IPS DF 4.7 (cell line): ENCODE data around the gene PRKAG2.

ENCODE experiments used
- DNase-seq: peaks from one replicate; pipeline ENCODE4 v3.0.0-alpha.2; 2013; ENCODE audit warnings: low spot score; ENCODE audit errors: extremely low read depth

PRKAG2 gene

DNA sequence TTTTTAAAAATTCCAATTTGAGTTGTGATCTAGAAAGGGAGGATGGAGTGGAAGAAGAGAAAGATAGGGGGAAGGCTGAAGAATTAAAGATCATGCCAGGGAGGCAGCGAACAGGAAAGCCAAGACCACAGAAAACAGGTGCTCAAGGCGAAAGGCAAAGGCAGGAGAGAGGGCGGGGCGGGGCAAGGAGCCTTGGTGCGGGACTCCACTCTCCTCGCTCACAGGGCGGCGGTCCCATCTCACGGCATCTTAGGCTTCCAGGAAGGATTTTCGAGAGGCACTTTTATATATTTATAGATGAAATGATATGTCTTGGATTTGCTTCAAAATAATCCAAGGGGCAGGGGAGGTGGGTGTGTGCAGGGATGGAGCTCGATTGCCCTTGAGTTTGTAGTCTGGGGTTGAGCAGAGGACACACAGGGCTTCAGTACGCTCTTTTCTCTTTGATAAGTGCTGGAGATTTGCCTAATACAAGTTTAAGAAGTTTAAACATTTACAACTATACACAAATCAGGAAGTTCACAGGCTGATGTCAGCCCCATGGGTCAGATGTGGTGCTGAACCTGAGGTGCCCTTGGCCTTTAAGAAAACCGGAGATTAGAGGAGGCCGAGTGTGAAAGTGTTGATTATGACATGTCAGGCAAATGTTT is 161.1 kb downstream of the PRKAG2 start:
- no peak for DNase-seq

DNA sequence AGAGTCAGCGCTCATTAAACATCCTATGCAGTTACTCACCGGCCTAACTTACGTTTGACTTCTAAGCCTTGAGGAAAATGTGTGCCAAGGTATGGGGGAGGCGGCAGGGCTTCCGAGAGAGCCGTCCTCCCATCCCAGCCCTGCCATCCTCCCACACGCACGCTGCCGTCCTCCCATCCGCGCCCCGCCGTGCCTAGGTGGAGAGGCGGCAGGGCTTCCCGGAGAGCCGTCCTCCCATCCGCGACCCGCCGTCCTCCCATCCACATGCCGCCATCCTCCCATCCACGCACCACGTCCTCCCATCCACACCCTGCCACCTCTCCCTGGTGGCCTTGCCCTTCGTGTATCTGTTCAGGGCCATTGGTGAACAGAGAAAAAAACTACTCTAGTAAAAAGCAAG is 162.7 kb downstream of the PRKAG2 start:
- no peak for DNase-seq

DNA sequence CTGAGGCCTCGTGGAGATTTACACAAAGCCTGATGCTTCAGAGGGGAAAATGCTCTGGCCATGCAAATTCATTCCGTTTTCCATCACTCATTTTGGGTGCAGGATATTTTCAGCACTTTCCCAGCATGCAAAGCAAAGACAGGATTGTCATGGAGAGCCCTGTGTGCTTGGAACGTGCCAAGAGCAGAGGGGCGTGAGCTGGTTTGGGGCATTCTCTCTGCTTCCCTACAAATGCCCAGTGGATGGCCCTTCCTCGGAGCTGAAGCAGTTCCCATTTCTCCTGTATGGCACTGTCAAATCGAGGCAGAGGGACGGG is 164.1 kb downstream of the PRKAG2 start:
- DNase-seq = no peak

DNA sequence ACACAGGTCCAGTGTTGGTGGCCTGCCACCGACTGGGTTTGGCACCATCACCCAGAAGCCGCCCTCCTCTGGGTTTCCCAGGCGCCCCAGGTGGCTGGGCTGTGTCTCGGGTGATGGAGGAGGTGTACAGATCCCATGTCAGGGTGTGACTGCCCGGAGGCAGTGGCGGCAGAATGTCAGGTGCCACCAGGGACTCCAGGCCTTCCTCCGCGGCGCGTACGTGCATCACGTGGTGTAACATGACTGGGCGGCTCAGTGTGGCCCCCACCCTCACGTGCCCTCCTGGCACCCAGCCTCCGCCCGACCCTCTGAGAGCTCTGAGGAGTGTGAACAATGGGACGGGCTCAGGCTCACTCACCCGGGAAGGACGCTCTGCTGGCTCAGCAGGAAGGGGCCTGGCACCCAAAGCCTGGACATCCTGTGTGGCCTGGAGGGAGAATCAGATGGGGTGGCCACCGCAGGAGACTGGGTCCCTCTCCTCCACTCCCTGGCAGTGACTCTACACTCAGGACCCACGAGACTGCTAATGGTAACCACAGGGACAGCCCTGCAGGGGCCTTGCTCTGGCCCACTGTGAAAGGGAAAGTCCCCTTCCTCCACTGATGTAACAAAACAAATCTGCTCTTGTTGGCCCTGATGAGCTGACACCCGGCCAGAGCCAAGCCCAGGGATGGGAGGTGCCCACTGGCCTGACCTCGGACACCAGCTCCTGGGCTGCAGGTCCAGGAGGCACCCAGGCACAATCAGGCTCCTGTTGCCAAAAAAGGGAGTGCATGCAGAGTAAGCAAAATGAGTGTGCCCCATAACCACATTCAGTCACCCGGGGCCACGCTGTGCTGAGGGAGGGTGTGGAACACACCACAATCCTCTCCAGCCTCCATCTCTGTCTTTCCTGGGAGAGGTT is 164.8 kb downstream of the PRKAG2 start:
- DNase-seq = no peak

DNA sequence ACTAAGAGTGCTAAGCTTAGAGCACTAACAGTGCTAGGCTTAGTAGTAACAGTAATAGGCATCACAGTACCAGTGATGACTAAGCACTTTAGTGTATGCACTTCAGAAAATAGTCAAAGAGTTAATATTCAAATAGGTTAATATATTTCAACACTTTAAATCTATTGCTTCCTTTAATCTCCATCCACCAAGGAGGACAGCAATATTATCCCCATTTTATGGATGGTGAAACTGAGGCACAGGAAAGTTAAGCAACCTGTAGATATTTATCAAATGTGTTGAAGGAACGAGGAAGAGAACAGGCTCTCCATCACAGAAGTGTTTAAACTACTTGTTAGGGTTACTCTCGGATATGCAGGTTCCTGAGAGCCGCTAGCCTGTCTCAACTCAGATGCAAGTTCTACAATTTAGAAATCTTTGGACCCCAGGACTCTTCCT is 165.5 kb downstream of the PRKAG2 start:
- DNase-seq = no peak

DNA sequence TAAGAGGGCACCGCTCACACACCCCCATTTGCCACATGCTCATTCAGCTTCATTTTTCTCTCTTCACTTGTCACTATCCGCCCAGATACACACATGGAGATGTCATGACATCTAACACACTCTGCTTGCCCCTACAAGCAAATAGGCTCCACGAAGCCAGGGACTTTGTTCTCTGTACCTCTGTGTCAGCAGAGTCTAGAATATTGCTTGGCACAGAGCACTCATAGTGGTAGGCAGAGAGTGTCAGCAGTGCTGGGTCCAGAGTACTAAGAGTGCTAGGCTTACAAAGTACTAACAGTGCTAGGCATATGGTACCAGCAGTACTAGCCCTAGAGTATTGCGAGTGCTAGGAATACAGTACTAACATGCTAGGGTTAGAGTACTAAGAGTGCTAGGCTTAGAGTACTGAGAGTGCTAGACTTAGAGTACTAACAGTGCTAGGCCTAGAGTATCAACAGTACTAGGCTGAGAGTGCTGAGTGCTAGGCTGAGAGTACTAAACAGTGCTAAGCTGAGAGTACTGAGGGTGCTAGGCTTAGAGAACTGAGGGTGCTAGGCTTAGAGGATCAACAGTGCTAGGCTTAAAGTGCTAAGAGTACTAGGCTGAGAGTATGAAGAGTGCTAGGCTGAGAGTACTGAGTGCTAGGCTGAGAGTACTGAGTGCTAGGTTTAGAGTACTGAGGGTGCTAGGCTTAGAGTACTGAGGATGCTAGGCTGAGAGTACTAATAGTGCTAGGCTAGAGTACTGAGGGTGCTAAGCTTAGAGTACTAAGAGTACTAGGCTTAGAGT is 166.1 kb downstream of the PRKAG2 start:
- no peak for DNase-seq

DNA sequence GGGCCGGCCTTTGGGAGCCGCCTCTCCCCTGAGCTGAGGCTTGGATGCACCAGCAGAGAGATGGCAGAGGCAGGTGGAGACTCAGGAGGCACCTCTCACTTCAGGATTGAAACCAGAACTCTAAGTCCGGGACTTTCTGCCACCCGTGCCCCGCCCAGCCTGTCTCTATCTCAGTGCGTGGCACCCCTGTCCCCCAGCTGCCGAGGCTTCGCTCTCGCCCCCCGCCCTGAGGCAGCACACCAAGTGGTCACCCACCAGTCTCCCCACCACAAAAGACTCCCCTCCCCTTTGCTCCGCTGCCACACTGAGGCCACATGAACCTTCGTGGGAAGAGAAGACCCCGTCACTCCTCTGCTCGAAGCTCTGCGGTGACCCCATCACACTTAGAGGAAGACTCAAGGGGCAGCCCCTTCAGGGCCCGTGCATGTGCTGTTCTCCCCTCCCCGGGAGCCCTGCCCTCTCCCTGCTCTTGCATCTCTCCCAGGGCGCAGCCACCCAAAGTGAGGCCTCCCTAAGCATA is 166.7 kb downstream of the PRKAG2 start:
- DNase-seq = no peak

DNA sequence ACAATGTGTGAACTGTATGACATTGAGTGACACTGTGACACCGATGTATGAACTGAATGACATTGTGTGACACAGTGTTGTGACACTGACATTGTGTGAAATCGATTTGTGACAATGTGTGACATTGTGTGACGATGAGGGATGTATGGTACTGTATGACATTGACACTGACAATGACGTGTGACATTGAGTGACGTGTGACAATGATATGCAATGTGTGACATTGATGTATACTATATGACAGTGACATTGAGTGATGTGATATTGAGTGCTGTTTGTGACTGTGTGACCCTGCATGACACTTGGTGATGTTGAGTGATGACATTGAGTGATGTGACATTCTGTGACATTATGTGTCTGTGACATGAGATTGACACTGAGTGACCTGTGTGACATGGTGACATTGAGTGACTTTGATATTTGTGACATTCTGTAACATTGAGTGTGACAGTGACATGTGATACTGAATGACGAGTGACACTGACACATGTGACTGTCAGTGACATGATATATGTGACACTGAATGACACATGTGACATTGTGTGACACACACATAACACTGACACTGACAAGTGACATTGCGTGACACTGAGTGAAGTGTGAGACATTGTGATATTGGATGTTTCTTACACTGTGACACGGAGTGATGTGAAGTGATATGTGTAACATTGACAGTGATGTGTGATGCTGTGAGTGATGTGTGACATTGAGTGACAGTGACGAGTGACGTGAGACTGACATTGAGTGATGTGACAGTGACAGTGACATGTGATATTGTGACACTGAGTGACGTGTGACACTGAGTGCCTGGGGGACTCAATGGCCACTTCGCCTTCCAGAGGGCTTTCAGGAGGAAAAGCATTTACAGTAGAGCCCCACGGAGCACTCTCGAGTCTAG is 167.5 kb downstream of the PRKAG2 start:
- no peak for DNase-seq

DNA sequence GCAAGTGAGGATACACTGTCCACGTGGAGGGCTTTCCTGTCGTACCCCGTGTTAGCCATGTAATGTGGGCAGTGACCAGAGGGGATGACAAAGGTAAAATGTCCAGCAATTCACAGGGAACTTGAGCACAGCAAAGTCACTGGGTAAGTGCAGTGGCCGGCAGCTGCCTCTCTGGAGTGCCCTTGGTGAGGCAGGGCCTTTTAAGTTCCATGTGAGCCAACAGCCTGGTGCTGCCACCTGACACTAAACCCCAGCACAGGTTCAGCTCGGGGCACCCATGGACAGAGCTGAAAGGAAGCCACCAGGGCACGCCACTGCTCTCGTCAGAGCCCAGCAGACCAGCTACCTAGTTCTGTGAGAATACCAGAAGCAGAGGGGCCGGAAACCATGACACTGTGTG is 168.3 kb downstream of the PRKAG2 start:
- DNase-seq = no peak

DNA sequence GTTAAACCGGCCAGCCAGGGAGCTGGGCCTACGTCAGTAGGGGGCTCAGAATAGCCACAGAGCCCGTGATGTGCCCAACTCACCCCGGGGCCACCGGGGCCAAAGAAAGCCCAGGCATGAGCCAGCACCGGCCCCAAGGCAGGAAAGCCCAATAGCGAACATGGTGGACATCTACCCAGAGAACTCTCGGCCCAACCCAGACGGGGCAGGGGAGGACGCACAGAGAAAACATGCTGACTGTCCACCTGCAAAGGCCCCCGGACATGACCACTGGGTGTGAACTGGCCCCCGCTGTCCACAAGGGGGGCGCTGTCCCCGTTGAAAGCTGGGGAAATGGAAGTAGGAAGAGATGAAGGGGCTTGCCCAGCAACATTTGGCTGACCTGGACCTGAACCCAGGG is 169.2 kb downstream of the PRKAG2 start:
- DNase-seq = no peak

DNA sequence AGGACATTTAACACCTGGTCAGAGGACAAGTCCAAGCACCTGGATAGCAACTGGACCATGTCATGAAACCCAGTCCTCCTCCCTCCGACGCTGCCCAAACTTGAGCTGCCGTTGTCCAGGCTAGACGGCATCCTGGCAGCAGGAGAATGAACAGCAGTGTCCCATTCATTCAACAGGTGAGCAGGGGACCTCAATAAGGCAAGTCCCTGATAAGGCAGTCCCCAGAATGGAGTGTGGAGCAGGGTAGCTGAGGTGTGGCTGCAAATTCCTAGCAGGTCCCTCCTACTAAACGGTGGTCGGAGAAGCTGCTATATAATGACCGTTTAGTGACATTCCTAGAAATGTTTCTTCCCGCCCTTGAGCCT is 169.8 kb downstream of the PRKAG2 start:
- DNase-seq = no peak

DNA sequence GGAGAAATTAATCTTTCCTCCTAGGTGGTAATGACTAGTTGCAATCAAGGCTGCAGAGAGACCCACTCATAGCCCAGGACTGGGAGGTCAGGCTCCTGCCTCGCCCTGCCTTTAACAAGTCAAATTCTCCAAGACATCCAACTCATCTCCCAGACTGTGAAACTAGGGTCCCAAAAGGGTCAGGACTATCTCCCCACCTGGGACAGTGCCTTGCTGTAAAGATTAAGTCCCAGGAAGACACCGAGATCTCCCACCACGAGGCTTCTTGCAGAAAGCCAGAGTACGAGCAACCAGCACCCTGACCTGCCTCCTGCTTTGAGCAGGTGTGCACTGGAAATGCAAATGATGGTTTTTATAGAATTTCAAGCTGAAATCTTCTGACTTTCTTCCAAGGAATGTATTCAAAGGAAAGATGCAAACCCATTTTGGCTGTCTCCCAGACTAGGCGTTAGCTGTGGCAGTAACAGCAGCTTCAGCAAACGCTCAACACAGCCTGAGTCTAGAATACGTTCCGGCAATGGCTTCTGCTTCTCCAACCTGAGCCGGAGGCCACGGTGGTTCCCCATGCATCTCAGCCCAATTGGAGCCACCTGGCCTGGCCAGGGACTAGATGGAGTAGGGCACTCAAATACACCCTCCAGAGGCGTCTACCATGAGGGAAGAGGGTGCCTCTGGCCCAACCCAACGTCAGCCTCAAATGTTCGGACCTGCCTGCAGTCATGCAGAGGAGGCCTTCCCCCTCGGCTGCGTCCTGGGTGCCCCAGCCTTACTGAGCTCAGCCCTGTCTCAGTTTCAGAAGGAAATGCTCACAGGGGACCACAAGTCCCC is 170.4 kb downstream of the PRKAG2 start:
- no peak for DNase-seq

DNA sequence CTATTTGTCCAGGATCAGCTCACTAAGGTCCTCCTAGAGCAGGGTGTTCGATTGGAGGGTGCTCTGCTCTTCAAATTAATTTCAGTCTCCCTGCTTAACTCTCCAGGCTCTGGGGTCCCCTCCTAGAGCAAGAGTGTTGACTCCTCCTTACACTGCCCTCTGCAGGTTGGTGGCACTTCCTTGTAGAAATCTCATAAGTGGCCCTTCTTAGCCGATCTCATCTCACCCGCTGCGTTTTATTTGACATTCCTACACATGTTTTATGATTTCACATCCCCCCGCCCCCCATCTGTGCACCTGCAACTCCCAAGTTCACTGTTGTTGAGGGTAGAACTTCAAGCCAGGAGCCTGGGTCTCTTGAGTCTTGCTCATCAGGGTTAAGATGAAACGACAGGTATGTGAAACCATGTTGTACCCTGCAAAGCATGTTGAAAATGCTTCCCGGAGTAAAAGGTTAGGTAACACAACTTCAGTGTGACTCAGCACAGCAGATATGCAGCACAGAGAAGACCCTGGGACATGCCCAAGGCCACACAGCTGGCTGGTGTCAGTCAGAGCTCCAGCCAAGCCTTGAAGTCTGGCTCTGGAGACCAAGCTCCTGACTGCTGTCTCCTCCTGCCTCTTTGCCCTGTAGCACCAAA is 171.2 kb downstream of the PRKAG2 start:
- DNase-seq = no peak

DNA sequence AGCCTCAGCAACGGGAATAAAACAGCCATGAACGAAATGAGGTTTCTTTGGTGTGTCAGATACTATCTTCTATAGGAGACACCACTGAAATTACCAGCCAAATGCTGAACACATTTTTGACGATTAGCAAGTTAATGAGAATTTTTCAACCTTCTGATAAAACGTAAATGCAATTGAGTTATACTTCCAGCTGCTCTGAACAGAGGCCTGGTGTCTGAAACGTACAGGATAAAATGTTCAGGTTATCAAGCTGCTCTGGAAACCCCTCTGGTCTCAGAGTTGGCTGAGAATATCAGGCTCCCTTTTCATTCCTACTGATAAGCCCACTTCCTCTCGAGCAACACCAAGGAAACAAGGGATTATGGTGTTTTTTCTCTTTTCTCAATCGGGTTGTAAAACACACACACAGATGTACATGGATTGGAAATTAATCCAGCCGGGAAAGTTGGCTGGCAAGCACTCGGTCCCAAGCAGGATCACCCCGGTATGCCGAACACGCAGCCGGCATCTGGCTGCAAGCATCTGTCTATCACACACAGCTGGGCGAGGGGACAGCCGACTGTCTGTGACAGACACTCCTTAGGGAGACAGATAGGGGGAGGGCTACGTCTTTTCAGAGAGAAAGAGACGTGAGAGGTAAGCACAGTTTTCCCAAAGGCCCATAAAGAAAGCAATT is 171.8 kb downstream of the PRKAG2 start:
- no peak for DNase-seq

DNA sequence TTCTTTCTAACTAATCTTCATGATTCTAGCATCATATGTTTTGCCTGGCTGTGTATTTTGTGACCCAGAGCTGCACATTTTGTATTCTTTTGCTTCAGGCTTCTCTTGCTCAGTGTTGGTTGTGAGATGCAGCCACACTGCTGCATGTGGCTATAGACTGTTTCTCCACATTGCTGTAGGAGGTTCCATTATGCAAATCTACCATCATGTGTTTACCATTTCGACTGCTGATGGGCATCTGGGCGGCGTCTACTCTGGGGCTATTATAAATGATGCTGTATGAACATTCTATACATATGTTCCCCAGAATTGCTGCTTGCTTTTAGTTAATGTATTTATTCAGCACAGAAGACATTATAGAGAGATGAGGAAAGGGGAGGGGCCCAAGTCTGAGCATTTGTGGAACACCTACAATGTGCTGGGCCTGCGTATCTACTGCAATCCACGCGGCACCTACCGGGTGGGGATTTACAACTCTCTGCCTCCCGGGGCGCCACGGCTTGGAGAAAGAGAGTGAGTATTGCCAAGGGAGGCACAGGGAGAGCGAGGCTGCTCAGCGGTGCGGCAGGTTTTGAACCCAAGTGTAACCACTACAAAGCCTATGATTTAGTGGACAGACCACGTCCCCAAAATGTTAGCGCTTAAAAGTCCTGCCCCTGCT is 172.5 kb downstream of the PRKAG2 start:
- no peak for DNase-seq

DNA sequence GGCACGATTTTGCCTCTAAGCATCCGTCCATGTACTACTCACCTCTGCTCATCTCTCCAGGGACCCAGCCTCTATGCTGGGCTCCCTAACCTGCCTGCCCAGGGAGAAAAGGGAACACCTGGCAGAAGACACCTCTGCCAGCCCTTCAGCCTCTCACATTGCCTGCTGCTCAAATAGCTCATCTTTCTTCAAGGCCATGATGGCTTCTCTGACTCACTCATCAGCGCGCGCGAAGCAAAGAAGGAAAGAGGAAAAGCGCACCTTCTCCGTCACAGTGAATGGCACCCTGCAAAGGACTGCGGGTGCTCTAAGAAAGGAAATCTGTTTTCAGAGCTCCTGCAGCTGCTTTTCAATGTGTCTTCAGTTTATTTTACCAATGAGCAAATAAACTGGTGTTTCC is 174.0 kb downstream of the PRKAG2 start:
- DNase-seq = no peak

DNA sequence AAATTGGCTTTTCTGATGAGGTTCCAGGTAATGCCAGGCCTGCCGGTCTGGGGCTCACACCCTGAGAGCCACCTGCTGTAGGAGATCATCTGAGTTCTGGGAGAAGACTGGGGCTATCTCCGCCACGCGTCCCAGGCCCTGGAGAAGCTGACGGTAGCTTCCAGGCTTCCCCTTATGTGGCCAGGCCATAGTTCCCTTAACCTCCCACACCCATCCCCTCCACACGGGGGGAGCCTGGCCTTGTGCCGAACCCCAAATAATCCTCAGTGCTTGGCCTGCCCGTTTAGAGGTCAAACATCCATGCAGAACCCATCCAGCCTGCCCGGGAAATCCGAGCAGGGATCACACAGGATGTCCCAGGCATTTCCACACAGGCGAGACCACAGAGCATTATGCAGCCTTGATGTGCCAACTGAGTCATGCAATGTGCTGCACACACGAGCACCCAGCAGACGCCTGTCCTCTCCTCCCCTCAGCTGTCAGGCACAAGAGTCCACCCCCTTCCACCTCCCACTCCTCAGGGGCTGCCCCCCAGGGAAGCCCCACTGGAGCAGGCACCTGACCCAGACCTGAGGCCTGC is 176.2 kb downstream of the PRKAG2 start:
- DNase-seq = no peak

DNA sequence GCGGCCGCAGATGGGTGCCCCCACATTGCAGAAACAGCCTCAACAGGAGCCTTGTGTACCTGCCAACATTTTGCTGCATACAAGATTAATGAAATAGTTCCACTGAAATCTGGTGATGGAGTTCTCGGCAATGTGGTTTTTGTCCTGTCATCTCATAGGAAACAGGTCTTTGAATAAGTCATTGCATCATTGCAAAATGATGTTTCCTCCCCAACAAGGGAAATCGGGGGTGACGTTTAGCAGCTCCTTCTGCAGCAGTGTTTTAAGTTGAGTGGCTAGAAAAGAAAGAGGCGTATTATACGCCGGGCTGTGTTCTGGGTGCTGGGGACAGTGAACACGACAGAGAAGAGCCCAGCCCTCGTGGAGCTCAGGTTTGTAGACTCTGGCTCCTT is 177.0 kb downstream of the PRKAG2 start:
- DNase-seq = no peak
